Neutrophil (primary cell): ENCODE results near the gene SHKBP1.
A peak's percentile ranks its signal among the peaks of the same experiment; 100 is the strongest.

Source experiments
- H3K27ac ChIP-seq: fragments of 200-600 bp; sonication (generic); 2 replicates; pipeline ENCODE4 v1.5.1; 2016; ENCODE audit warnings: mild to moderate bottlenecking, moderate library complexity
- H3K27me3 ChIP-seq: fragments of 200-600 bp; sonication (generic); 2 replicates; pipeline ENCODE4 v1.6.0; 2016; ENCODE audit warnings: mild to moderate bottlenecking
- H3K36me3 ChIP-seq: fragments of 200-600 bp; sonication (generic); 2 replicates; pipeline ENCODE4 v1.5.1; 2017
- H3K4me1 ChIP-seq, 2 experiments: fragments of 200-600 bp in 1 of 2; sonication (generic) in 1 of 2; 1 replicate in 1 of 2; 2 replicates in 1 of 2; pipeline versions ENCODE4 v1.5.1 to v1.6.1; 2013 to 2016; ENCODE audit warnings: low read depth in 1 of 2, low read length in 1 of 2, mild to moderate bottlenecking in 1 of 2, moderate library complexity in 1 of 2; ENCODE audit not compliant: control insufficient read depth in 1 of 2, insufficient read depth in 1 of 2
- H3K4me3 ChIP-seq, 2 experiments: fragments of 200-600 bp in 1 of 2; sonication (generic) in 1 of 2; 1 replicate in 1 of 2; 2 replicates in 1 of 2; pipeline ENCODE4 v1.5.1; 2013 to 2016; ENCODE audit warnings: low read depth in 1 of 2, low read length in 1 of 2, mild to moderate bottlenecking in 1 of 2, moderate library complexity in 1 of 2
- H3K9me3 ChIP-seq: fragments of 200-600 bp; sonication (generic); 2 replicates; pipeline ENCODE4 v1.5.1; 2016
- TF ChIP-seq, protein P1 (sequence below): fragments of 200-600 bp; sonication (generic); IDR thresholded peaks from 2 replicates; pipeline ENCODE4 v1.5.1; 2016; ENCODE audit warnings: antibody characterized with exemption

SHKBP1 gene

DNA sequence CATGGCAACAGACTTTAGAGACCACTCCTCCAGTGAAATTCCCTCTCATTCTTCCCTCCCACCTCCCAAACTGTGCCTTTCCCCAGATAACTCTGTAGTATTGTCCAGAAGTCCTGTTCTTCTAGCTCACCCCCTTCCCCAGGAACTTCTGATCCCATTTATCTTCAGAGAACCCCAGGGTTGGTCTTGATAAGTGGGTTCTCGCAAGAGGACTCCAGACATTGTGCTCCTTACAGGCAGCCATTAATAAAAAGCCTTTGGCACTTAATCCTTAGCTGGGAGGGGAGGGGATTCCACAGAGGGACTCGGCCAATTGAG, 26.4 kb downstream of the SHKBP1 start:
- H3K27ac ChIP-seq: no peak overlapping the region
- H3K36me3 ChIP-seq: no peaks in the 10 kb centered on the region
- TF ChIP-seq, protein P1, sequence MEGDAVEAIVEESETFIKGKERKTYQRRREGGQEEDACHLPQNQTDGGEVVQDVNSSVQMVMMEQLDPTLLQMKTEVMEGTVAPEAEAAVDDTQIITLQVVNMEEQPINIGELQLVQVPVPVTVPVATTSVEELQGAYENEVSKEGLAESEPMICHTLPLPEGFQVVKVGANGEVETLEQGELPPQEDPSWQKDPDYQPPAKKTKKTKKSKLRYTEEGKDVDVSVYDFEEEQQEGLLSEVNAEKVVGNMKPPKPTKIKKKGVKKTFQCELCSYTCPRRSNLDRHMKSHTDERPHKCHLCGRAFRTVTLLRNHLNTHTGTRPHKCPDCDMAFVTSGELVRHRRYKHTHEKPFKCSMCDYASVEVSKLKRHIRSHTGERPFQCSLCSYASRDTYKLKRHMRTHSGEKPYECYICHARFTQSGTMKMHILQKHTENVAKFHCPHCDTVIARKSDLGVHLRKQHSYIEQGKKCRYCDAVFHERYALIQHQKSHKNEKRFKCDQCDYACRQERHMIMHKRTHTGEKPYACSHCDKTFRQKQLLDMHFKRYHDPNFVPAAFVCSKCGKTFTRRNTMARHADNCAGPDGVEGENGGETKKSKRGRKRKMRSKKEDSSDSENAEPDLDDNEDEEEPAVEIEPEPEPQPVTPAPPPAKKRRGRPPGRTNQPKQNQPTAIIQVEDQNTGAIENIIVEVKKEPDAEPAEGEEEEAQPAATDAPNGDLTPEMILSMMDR: no peak
- H3K4me1 ChIP-seq: peaks cover 26 to 43% of the 10 kb centered on the region in 2 experiments
- no peaks in the 10 kb centered on the region for H3K9me3 ChIP-seq
- H3K27me3 ChIP-seq: peaks cover 100% of the 10 kb centered on the region
- no peak overlapping the region for H3K4me3 ChIP-seq

DNA sequence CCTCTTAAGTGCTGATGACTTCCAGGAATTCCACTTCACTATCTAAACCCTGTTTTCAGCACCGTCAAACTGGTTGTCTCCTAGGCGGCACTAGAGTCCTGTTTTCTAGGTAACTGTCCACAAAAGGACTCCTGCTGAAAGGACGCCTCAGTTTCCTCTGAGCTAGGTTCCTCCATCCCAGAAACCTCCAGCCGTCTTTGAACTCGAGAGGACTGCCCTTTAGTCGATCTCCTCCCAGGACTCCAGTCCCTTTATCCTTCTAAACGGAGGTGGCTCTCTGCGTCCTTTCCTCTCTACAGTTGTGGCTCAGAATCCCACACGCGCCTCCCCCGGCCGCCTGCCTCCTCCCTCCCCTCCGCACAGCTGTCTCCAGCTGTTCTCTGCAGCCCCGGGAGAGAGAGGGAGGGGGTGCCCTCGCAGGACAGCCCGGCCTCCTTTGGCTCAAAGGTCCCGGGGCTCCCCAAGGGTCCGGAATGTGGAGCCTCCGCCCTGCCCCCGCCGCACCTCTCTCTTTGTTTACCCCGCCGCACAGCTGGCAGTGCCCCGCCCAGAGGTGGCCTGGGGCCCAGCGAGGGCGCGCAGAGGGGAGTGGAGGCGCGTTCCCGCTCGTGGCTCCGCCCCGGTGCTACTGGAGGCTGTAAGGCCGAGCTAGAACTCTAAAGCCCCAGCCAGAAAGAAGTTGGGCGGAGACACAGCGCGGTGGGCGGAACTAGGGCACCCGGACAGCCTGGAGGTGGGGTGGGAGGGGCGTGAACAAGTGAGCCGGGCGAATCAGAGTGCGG, 26.9 kb downstream of the SHKBP1 start:
- Histone ChIP-seq H3K36me3 (no peaks in the 10 kb centered on the region), H3K4me3 (peak overlapping the region in 1 of 2 experiments; percentile 48), H3K27me3 (peaks cover 100% of the 10 kb centered on the region), H3K27ac (no peak overlapping the region), H3K4me1 (peaks cover 26 to 37% of the 10 kb centered on the region in 2 experiments), H3K9me3 (no peaks in the 10 kb centered on the region)
- TF ChIP-seq, protein P1: no peak

DNA sequence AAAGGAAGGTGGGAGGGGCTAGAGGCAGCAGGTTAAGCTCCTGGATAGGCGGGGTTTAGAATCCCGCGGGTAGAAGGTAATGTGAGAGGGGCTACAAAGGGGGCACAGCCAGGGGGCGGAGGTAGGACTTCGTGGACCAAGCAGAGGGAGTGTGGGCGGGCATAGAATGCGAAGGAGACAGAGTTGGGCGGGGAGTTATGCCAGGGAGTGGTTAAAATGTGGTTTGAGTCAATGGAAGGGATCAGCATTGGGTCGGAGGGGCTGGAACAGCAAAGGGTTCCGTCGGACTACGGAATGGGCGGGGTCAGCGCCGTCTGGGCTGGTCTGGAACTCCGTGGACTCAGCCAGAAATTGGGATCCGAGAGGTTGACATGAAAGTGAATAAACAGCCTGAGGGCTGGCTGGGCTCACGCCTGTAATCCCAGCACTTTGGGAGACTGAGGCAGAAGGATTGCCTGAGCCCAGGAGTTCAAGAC, 27.5 kb downstream of the SHKBP1 start:
- H3K4me3 ChIP-seq: peak overlapping the region in 1 of 2 experiments; percentile 48
- peaks cover 26 to 36% of the 10 kb centered on the region in 2 experiments for H3K4me1 ChIP-seq
- peaks cover 100% of the 10 kb centered on the region for H3K27me3 ChIP-seq

DNA sequence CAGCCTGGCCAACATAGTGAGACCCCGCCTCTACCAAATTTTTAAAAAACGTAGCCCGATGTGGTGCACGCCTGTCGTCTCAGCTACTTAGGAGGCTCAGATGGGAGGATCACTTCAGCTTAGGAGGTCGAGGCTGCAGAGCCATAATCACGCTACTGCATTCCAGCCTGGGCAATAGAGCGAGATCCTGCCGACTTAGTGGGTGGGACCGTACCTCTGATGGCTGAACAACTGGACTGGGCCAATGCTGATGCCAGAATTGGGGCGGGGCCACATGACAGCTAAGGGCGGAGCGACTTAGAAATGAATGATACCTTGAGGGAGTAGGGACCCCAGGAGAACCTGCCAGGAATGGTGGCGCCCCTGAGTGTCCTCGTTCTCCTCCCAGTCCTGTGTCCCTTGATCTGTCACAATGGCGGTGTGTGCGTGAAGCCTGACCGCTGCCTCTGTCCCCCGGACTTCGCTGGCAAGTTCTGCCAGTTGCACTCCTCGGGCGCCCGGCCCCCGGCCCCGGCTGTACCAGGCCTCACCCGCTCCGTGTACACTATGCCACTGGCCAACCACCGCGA, 28.1 kb downstream of the SHKBP1 start:
- H3K4me3 ChIP-seq: peak overlapping the region; percentile 13 to 55

More for the DNA sequence above, 27.5 kb downstream of the SHKBP1 start:
- H3K9me3 ChIP-seq: no peaks in the 10 kb centered on the region
- H3K27ac ChIP-seq: no peak overlapping the region
- TF ChIP-seq, protein P1: no peak
- no peaks in the 10 kb centered on the region for H3K36me3 ChIP-seq

DNA sequence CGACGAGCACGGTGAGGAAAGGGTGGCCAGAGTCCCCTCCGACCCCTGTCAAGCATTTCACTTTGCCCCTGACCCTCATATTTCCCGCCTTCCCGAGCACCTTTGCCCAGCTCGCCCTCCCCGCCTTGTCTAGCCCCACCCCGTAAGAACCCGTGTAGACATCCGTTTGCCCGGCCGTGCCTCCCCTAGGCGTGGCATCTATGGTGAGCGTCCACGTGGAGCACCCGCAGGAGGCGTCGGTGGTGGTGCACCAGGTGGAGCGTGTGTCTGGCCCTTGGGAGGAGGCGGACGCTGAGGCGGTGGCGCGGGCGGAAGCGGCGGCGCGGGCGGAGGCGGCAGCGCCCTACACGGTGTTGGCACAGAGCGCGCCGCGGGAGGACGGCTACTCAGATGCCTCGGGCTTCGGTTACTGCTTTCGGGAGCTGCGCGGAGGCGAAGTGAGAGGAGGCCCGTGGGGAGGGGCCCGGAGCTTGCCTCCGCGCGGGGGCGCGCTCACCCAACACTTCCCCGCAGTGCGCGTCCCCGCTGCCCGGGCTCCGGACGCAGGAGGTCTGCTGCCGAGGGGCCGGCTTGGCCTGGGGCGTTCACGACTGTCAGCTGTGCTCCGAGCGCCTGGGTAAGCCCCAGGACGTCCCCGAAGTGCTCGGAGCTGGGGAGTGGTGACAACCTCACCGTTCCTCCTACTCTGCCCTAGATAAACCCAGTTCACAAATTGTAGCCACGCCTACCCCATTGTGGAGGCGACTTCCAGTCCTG, 28.7 kb downstream of the SHKBP1 start:
- H3K27me3 ChIP-seq: peaks cover 100% of the 10 kb centered on the region
- peaks cover 34 to 46% of the 10 kb centered on the region in 2 experiments for H3K4me1 ChIP-seq
- H3K27ac ChIP-seq: no peak overlapping the region
- no peaks in the 10 kb centered on the region for H3K9me3 ChIP-seq
- no peaks in the 10 kb centered on the region for H3K36me3 ChIP-seq
- H3K4me3 ChIP-seq: peak overlapping the region; percentile 13 to 55
- TF ChIP-seq, protein P1: no peak

More for the DNA sequence above, 28.1 kb downstream of the SHKBP1 start:
- Histone ChIP-seq H3K27ac (no peak overlapping the region), H3K27me3 (peaks cover 100% of the 10 kb centered on the region), H3K36me3 (no peaks in the 10 kb centered on the region), H3K4me1 (peaks cover 31 to 40% of the 10 kb centered on the region in 2 experiments), H3K9me3 (no peaks in the 10 kb centered on the region)
- TF ChIP-seq, protein P1: no peak
